LNCAP (cell line): ENCODE measurements around the gene FMNL2.

Experiments
- CTCF ChIP-seq: fragments of 450-650 bp; IDR thresholded peaks from 2 replicates; pipeline ENCODE4 v1.5.1; 2017; ENCODE audit warnings: mild to moderate bottlenecking

FMNL2 gene

DNA sequence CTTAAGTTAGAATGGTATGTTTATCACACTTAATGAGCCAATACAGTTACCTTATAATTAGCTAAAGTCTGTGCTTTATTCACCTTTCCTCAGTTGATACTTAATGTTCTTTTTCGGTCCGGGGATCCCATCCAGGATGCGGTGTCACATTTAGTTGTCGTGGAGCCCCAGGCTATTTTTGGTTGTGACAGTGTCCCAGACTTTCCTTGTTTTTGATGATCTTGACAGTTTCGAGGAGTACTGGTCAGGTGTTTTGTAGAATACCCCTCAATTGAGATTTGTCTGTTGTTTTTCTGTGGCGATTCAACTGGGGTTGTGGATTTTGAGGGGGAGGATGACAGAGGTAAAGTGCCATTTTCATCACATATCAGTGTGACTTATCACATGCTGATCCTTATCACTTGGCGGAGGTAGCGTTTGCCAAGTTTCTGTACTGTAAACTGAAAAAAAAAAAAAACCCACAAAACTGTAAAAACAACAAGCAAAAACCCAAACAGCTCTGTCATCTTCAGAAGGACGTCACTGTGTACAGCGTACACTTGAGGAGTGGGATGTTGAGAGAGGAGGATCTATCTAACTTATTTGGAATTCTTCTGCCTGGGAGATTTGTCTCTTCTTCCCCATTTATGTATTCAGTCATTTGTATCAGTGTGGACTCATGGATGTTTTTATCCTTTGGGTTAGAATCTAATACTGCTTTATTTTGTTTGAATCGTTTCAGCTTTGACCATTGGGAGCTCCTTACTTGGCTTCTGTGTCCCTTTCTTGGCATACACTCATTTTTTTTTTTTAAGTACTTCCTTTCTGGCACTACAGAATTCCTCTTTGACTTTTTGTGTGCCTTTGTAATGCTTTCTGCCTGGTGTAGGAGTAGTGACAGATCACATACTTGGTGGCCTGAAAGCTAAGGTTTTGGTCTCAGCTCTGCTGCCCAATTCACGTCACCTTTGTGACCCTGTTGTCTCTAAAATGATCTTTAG, 68.1 kb downstream of the FMNL2 start:
- TF ChIP-seq CTCF: no peak

DNA sequence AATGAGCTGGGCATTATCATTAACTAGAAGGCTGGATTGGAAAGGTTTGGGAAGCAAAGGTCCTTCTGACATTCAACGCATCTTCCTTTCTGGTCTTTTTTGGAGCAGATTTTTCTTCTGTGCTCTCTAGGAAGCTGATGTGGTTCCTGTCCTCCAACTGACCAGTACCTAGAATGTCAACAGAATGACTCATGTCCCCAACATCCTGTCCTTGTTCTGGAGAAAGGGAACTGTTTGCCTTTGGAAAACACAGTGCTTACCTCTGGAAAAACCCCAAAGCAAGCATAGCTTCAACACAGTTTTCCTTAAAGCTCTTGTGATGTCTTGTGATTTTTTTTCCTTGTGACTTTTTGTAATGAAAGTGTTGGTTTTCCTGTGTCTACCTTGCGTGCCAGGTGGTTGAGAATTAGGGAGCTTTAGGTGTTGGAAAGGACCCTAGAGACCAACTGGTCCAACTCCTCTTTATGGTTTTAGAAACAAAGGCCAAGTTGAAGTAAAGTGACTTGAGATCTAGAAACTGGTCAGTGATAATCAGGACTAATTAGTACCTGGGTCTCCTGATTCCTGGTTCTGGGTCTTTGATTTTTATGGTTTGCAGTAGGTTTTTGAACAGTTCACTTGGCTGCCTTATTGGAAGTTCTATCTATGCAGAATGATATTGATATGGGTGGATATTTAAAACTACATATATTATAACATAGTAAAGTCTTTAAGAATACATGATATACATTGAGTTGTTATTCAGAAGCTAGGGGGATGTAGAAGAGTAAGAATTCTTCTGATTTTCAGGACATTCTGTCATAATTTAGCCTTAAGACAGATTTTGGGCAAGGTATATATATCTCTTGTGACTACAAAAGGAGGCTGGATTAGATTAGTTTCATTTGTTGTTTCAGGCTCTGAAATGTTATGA, 70.5 kb downstream of the FMNL2 start:
- TF ChIP-seq CTCF: no peak

DNA sequence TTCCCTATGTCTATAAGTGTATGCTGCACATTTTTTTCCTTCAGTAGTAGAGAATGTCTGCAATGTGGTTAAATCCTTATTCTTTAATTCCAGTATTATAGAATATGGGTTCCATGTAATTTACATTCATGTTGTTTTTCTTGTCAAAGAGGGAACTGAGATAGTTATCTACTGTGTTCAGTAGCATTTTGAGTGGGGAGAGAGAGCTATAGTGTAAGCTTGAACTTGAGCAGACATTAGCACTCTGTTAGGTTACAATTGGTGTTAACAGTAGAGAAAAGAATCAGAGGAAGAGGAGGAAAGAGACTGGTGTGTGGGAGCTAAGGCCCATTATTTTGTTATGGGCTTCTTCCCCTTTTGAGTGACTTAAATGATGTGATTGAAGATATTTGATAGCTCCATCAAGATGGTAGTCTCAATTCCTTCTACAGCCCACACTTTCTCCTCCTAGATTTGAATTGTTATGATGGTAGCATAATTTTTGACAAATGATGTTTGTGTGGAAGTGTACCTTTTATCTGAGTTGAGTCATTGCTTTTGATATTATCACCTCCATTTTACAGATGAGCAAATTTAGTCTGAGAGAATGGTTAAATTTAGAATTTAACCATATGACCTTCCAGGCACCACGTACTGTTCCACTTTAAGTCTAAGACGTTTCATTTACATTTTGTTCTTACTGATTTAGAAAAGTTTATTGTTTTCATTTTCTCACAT, 71.3 kb downstream of the FMNL2 start:
- TF ChIP-seq CTCF: no peak

GRCh38 chr2:152406836-152407161, 71.8 kb downstream of the FMNL2 start:
- no peak for TF ChIP-seq CTCF

- no peak for TF ChIP-seq CTCF
Measured at GRCh38 chr2:152407204-152407721, 72.3 kb downstream of the FMNL2 start.

GRCh38 chr2:152407806-152408205, 72.8 kb downstream of the FMNL2 start:
- no peak for TF ChIP-seq CTCF

- TF ChIP-seq CTCF: no peak
Measured at GRCh38 chr2:152408254-152408653, 73.3 kb downstream of the FMNL2 start.
